Measurements from ENCODE around the gene NAXD. TPM values are rescaled to one million over a fixed set of nuclear protein-coding genes. Genes with fewer than 3 reads are reported as not detected.
"Not testable (repeated sequence)": the region's sequence is repeated elsewhere in the genome, so short reads cannot be mapped to it uniquely, and the experiment has no call there.

NAXD gene
- total and polyA plus RNA-seq, 9 donors = 19.6 to 32.3 (median 27.8) TPM

DNA sequence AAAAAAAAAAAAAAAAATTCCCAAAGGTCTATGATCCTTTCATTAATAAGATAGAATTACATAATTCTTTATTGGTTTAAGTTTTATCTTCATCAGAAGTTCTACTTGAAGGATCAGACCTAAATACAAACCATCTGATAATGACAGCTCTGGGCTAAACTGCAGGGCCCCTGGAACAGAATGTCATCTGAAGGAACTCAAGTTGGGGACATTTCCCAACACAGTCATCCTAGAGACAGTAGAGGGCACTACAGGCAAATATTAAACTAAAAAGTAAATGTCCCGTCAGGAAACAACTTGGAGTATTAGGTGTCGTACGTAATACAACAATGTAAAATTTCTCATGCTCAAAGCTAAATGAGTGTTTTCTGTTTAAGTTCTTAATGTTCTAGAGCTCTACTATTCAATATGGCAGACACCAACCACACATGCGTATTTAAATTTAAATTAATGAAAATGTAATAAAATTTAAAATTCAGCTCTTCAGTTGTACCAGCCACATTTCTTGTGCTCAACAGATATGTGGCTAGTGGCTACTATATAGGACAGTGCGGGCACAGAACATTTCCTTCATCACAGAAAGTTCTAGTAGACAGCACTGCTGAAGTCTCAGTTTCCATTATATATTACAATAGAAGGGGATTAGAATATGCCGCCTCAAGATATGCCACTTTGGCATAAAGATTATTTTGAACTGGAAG lies 21.8 kb upstream of the NAXD start:
- Histone ChIP-seq H3K36me3 (ENCODE audit: control insufficient read depth, insufficient read depth, low read length) (no peaks in the 10 kb centered on the region), H3K27ac (ENCODE audit: low read length) (no peak overlapping the region), H3K9me3 (replicated peaks; ENCODE audit: control insufficient read depth, low read depth, low read length) (no peaks in the 10 kb centered on the region), H3K4me3 (ENCODE audit: low read length) (no peak overlapping the region), H3K27me3 (ENCODE audit: control insufficient read depth, insufficient read depth, low read length) (no peaks in the 10 kb centered on the region), H3K4me1 (ENCODE audit: control insufficient read depth, insufficient read depth, low read length) (no peaks in the 10 kb centered on the region)
- peak; percentile 77 for DNase-seq
- WGBS (ENCODE audit: insufficient coverage) = no CpG with 5 or more reads among the region's 6 CpGs

DNA sequence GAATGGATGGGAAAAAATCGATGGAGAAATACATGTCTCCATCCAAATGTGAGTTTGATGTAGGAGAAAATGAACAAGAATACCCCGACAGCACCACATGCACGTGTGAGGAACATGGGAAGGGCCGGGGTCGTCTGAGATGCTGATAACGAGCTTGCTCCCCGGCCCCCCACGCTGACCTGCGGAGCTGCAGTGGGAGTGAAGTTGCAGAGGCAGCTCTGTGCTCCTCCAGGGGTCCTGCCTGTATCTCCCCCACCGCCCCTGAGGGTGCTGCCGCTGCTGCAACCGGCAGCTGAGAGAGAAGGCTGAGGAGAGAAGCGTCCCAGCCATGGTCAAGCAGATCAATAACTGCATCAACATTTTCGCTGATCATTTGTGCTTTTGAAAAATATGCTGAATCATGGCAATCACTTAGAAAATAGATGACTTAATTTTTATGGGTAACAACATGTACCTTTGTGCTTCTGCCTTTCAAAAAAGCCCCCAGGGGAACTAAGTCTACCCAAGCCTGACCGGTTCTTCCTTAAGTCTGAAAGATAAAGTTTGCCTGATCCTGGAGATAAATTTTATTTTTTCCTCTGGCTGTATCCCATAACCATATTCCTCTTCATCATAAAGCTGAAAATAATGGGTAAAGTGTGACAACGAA lies 18.2 kb upstream of the NAXD start:
- no peaks in the 10 kb centered on the region for H3K4me1 ChIP-seq (ENCODE audit: control insufficient read depth, insufficient read depth, low read length)
- H3K4me3 ChIP-seq (ENCODE audit: low read length) = no peak overlapping the region
- DNase-seq = no peak
- H3K27ac ChIP-seq (ENCODE audit: low read length) = no peak overlapping the region
- H3K27me3 ChIP-seq (ENCODE audit: control insufficient read depth, insufficient read depth, low read length) = no peaks in the 10 kb centered on the region
- H3K36me3 ChIP-seq (ENCODE audit: control insufficient read depth, insufficient read depth, low read length) = no peaks in the 10 kb centered on the region
- no peaks in the 10 kb centered on the region for H3K9me3 ChIP-seq (replicated peaks; ENCODE audit: control insufficient read depth, low read depth, low read length)
- 67% methylated on average over 8 of the region's 16 CpGs for WGBS (ENCODE audit: insufficient coverage)

DNA sequence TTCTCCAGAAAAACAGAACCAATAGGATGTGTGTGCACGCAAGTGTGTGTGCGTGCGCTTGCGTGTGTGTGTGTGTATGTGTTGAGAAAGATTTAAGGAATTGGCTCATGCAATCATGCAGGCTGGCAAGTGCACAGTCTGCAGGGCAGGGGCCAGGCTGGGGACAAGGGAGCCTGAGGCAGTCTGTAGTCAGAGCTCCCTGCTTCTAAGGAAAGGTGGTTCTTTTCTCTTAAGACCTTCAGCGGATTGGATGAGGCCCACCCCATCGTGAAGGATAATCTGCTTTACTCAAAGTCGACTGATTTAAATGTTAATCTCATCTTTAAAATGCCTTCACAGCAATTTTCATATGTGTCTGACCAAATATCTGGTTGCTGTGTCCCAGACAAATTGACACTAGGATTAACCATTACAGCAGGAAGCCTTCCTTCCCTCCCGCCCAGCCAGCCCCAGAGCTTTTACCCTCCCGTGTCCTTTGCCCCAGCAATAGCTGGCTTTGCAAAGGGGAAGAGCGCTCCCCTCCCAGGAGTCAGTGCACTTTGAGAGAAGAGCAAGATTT lies 15.0 kb upstream of the NAXD start:
- WGBS (ENCODE audit: insufficient coverage) = 84% methylated on average over 3 of the region's 10 CpGs
- Histone ChIP-seq H3K36me3 (ENCODE audit: control insufficient read depth, insufficient read depth, low read length) (no peaks in the 10 kb centered on the region), H3K27me3 (ENCODE audit: control insufficient read depth, insufficient read depth, low read length) (no peaks in the 10 kb centered on the region), H3K9me3 (replicated peaks; ENCODE audit: control insufficient read depth, low read depth, low read length) (no peaks in the 10 kb centered on the region), H3K4me1 (ENCODE audit: control insufficient read depth, insufficient read depth, low read length) (no peaks in the 10 kb centered on the region), H3K27ac (ENCODE audit: low read length) (no peak overlapping the region), H3K4me3 (ENCODE audit: low read length) (no peak overlapping the region)
- DNase-seq = no peak

DNA sequence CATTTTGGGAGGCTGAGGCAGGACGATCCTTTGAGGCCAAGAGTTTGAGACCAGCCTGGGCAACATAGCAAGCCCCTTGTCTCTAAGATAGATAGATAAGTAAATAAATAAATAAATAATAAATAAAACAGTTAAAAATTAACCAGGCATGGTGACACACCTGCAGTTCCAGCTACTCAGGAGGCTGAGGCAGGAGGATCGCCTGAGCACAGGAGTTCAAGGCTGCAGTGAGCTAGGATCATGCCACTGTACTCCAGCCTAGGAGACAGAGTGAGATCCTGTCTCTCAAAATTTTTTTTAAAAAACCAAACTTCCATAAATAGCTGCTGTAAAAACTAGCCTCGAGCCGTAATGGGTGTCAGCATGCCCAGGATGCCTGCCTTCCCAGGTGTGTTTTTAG lies 14.4 kb upstream of the NAXD start:
- Histone ChIP-seq H3K36me3 (ENCODE audit: control insufficient read depth, insufficient read depth, low read length) (no peaks in the 10 kb centered on the region), H3K9me3 (replicated peaks; ENCODE audit: control insufficient read depth, low read depth, low read length) (no peaks in the 10 kb centered on the region), H3K27me3 (ENCODE audit: control insufficient read depth, insufficient read depth, low read length) (no peaks in the 10 kb centered on the region), H3K4me1 (ENCODE audit: control insufficient read depth, insufficient read depth, low read length) (no peaks in the 10 kb centered on the region), H3K4me3 (ENCODE audit: low read length) (no peak overlapping the region), H3K27ac (ENCODE audit: low read length) (no peak overlapping the region)
- WGBS (ENCODE audit: insufficient coverage) = 100% methylated on average over 1 of the region's 4 CpGs
- no peak for DNase-seq

DNA sequence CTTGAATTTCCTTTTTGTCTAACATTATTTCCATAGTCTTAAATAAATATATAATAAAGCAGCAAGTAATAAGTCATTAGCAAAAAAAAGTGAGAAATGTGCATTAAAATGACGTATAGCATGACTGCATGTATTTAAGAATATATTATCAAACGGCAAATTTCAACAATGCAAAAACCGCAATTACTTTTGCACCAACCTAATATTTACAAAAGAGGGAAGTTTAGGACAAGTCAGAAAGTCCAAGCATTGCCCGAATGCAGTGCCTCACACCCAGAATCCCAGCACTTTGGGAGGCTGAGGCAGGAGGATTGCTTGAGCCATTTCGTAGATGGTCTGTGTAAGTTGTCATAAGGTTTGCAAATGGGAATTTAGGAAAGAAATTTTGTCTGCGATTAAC lies 10.2 kb upstream of the NAXD start:
- Histone ChIP-seq H3K4me3 (ENCODE audit: low read length) (no peak overlapping the region), H3K36me3 (ENCODE audit: control insufficient read depth, insufficient read depth, low read length) (no peaks in the 10 kb centered on the region), H3K27me3 (ENCODE audit: control insufficient read depth, insufficient read depth, low read length) (no peaks in the 10 kb centered on the region), H3K27ac (ENCODE audit: low read length) (no peak overlapping the region), H3K9me3 (replicated peaks; ENCODE audit: control insufficient read depth, low read depth, low read length) (no peaks in the 10 kb centered on the region), H3K4me1 (ENCODE audit: control insufficient read depth, insufficient read depth, low read length) (no peaks in the 10 kb centered on the region)
- DNase-seq = no peak
- no CpG with 5 or more reads among the region's 6 CpGs for WGBS (ENCODE audit: insufficient coverage)

DNA sequence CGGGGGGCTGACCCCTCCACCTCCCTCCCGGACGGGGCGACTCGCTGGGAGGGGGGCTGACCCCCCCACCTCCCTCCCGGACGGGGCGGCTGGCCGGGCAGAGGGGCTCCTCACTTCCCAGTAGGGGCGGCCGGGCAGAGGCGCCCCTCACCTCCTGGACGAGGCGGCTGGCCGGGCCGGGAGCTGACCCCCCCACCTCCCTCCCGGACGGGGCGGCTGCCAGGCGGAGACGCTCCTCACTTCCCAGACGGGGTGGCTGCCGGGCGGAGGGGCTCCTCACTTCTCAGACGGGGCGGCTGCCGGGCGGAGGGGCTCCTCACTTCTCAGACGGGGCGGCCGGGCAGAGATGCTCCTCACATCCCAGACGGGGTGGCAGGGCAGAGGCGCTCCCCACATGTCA lies 9.1 kb upstream of the NAXD start:
- H3K27me3 ChIP-seq (ENCODE audit: control insufficient read depth, insufficient read depth, low read length); H3K9me3 ChIP-seq (replicated peaks; ENCODE audit: control insufficient read depth, low read depth, low read length); H3K27ac ChIP-seq (ENCODE audit: low read length); DNase-seq; H3K36me3 ChIP-seq (ENCODE audit: control insufficient read depth, insufficient read depth, low read length); H3K4me1 ChIP-seq (ENCODE audit: control insufficient read depth, insufficient read depth, low read length); H3K4me3 ChIP-seq (ENCODE audit: low read length): not testable (repeated sequence)
- WGBS (ENCODE audit: insufficient coverage) = no CpG with 5 or more reads among the region's 33 CpGs

DNA sequence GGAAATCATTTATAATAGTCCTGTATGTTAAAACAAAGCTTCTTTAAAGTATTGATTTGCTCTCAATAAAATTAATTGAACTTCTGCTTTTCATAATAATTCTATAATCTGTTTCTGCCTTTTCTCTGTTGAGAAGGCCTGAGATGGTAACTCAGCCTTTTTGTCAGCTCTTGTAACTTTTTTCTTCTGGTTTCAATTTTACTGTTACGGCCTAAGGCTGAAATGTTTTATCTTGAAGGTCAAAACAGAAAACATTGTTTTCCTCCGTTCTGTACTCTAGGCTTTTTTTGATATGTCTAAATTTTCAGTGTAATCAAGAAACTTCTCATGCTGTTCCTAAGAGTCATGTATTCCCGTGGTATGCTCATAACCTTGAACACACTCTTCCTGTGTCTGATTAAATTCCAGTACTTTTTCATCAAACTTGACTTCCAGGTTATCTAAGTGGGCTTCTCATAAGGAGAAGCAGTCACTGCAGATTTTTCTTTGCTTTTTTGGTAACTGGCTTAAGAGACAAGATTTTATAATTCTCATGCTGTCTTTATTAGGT lies 7.6 kb upstream of the NAXD start:
- no peak overlapping the region for H3K27ac ChIP-seq (ENCODE audit: low read length)
- H3K4me1 ChIP-seq (ENCODE audit: control insufficient read depth, insufficient read depth, low read length) = no peaks in the 10 kb centered on the region
- no peak for DNase-seq
- H3K4me3 ChIP-seq (ENCODE audit: low read length) = no peak overlapping the region
- peaks cover 12% of the 10 kb centered on the region for H3K27me3 ChIP-seq (ENCODE audit: control insufficient read depth, insufficient read depth, low read length)
- WGBS (ENCODE audit: insufficient coverage) = no CpG with 5 or more reads among the region's 3 CpGs
- H3K36me3 ChIP-seq (ENCODE audit: control insufficient read depth, insufficient read depth, low read length) = no peaks in the 10 kb centered on the region
- no peaks in the 10 kb centered on the region for H3K9me3 ChIP-seq (replicated peaks; ENCODE audit: control insufficient read depth, low read depth, low read length)

DNA sequence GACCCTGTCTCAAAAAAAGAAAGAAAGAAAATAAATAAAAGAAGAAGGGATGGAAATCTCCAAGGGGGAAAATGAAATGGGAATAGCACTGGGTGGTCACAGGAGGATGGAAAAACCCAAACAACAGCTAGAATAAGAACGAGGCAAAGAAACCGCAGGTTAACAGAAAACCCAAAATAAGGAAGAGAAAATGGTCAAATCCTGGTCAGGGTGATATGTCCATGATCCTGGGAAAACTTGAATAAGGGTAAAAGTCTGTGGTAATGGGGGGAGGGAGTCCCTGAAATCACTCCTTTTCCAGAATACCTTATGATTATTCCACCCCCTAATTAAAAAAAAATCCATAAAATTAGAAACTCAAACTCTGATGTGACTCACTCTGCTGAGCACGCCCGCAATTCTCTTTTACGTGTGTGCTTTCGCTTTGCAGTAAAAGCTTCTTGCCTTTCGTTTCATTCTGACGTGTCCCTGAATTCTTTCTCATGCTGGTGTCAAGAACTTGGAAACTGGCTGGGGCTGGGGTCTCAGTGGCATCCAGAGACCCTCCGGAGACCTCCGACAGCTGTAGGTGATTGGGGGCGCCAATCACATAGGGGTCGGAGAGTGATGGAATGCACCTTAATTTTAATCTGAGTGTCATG lies 4.3 kb upstream of the NAXD start:
- no peak for DNase-seq
- H3K36me3 ChIP-seq (ENCODE audit: control insufficient read depth, insufficient read depth, low read length) = no peaks in the 10 kb centered on the region
- no peak overlapping the region for H3K4me3 ChIP-seq (ENCODE audit: low read length)
- H3K4me1 ChIP-seq (ENCODE audit: control insufficient read depth, insufficient read depth, low read length) = peaks cover 4% of the 10 kb centered on the region
- no peaks in the 10 kb centered on the region for H3K9me3 ChIP-seq (replicated peaks; ENCODE audit: control insufficient read depth, low read depth, low read length)
- no peak overlapping the region for H3K27ac ChIP-seq (ENCODE audit: low read length)
- 80% methylated on average over 10 of the region's 12 CpGs for whole genome bisulfite sequencing (ENCODE audit: insufficient coverage)
- H3K27me3 ChIP-seq (ENCODE audit: control insufficient read depth, insufficient read depth, low read length) = peaks cover 12% of the 10 kb centered on the region

DNA sequence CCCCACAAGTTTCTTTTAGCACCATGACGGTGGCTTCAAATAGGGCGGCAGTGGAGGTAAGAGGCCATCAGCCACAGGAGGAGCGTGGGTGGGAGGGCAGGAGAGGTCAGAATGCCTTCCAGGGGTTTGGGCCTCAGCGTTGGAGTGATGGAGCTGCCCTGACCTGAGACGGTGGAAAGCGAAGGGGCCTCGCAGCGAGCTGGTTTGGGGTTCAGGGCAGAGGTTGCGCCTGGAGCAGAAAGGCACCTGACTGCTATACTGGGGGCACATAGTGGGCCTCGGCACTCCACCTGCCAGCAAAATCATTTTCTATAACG lies 382 bp upstream of the NAXD start:
- Histone ChIP-seq H3K36me3 (ENCODE audit: control insufficient read depth, insufficient read depth, low read length) (no peaks in the 10 kb centered on the region), H3K27ac (ENCODE audit: low read length) (peak overlapping the region; percentile 30)

More for the DNA sequence above, 382 bp upstream of the NAXD start:
- DNase-seq = no peak
- 78% methylated on average over 8 of the region's 11 CpGs for WGBS (ENCODE audit: insufficient coverage)
- peak overlapping the region; percentile 78 for H3K4me3 ChIP-seq (ENCODE audit: low read length)
- peaks cover 18% of the 10 kb centered on the region for H3K4me1 ChIP-seq (ENCODE audit: control insufficient read depth, insufficient read depth, low read length)
- no peaks in the 10 kb centered on the region for H3K9me3 ChIP-seq (replicated peaks; ENCODE audit: control insufficient read depth, low read depth, low read length)
- H3K27me3 ChIP-seq (ENCODE audit: control insufficient read depth, insufficient read depth, low read length) = peaks cover 12% of the 10 kb centered on the region
